K562 (cell line): ENCODE measurements around the gene THAP12. TPM values are rescaled to one million over a fixed set of nuclear protein-coding genes. Genes with fewer than 3 reads are reported as not detected.

Experiments used
- ETV1 ChIP-seq: fragments of 450-650 bp; conservative IDR thresholded peaks from 2 replicates; pipeline ENCODE4 v1.6.1; 2016; ENCODE audit warnings: missing genetic modification characterization, control low read depth, low read depth, missing compliant biosample characterization
- HNRNPLL ChIP-seq: fragments of 200-400 bp; formaldehyde crosslinking; IDR thresholded peaks from 2 replicates; pipeline ENCODE4 v1.6.1; 2017; ENCODE audit warnings: low read length, low read depth, mild to moderate bottlenecking; ENCODE audit not compliant: poor library complexity, severe bottlenecking
- polyA plus RNA-seq, 8 experiments: library from polyadenylated mRNA; depleted of rRNA in 4 of 8; stranded (reverse) in 5 of 8; unstranded in 3 of 8; fragments of >200 nt; fragmentation: Nextera tagmentation in 2 of 8; fragmentation: Illumina TruSeq in 1 of 8; extraction: Ambion mirVana in 2 of 8; extraction: Trizol in 1 of 8; gene quantifications; 2 replicates each; pipeline versions ENCODE4 v1.2.1 to v1.2.3, GENCODE V29; 2011 to 2014; ENCODE audit warnings: inconsistent platforms in 1 of 8, missing spikeins in 1 of 8
- total RNA-seq, 7 experiments: library from RNA; depleted of rRNA in 6 of 7; stranded (reverse); fragments of >200 nt in 6 of 7; fragmentation: Illumina TruSeq in 2 of 7; extraction: Trizol in 2 of 7; gene quantifications; 2 replicates each; pipeline versions ENCODE4 v1.2.1 to v1.2.3, GENCODE V29; 2011 to 2021; ENCODE audit warnings: low replicate concordance in 1 of 7
- TF ChIP-seq, protein P1 (sequence below), 2 experiments: fragments of 450-650 bp in 1 of 2; sonication (generic) in 1 of 2; formaldehyde crosslinking in 1 of 2; IDR thresholded peaks; 2 replicates each; pipeline versions ENCODE4 v1.7.1 to v1.9.0; 2016 to 2022; ENCODE audit warnings: inconsistent platforms in 1 of 2, mild to moderate bottlenecking in 1 of 2, missing genetic modification reagents in 1 of 2
- TF ChIP-seq, protein P2 (sequence below): fragments of 450-650 bp; IDR thresholded peaks from 2 replicates; pipeline ENCODE4 v1.6.1; 2018; ENCODE audit warnings: mild to moderate bottlenecking, low read depth; ENCODE audit not compliant: partially characterized antibody
- TF ChIP-seq, protein P3 (sequence below): fragments of 450-650 bp; IDR thresholded peaks from 2 replicates; pipeline ENCODE4 v1.6.1; 2016; ENCODE audit warnings: borderline replicate concordance

THAP12 gene
- total and polyA plus RNA-seq, 9 of the 15 experiments (the other 6 are each of a cell fraction or from before 2014, with no cell fraction given), result 28.1 to 103 (median 57.8) TPM

- TF ChIP-seq, protein P1, sequence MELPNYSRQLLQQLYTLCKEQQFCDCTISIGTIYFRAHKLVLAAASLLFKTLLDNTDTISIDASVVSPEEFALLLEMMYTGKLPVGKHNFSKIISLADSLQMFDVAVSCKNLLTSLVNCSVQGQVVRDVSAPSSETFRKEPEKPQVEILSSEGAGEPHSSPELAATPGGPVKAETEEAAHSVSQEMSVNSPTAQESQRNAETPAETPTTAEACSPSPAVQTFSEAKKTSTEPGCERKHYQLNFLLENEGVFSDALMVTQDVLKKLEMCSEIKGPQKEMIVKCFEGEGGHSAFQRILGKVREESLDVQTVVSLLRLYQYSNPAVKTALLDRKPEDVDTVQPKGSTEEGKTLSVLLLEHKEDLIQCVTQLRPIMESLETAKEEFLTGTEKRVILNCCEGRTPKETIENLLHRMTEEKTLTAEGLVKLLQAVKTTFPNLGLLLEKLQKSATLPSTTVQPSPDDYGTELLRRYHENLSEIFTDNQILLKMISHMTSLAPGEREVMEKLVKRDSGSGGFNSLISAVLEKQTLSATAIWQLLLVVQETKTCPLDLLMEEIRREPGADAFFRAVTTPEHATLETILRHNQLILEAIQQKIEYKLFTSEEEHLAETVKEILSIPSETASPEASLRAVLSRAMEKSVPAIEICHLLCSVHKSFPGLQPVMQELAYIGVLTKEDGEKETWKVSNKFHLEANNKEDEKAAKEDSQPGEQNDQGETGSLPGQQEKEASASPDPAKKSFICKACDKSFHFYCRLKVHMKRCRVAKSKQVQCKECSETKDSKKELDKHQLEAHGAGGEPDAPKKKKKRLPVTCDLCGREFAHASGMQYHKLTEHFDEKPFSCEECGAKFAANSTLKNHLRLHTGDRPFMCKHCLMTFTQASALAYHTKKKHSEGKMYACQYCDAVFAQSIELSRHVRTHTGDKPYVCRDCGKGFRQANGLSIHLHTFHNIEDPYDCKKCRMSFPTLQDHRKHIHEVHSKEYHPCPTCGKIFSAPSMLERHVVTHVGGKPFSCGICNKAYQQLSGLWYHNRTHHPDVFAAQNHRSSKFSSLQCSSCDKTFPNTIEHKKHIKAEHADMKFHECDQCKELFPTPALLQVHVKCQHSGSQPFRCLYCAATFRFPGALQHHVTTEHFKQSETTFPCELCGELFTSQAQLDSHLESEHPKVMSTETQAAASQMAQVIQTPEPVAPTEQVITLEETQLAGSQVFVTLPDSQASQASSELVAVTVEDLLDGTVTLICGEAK (IDR thresholded peaks at IDR 0.05), result peak; percentile 47; the same call in 1 of the 2 replicates
- TF ChIP-seq, protein P1 (CRISPR knock-in tag; IDR thresholded peaks at IDR 0.05), result no peak
- no peak for TF ChIP-seq HNRNPLL
- TF ChIP-seq, protein P2, sequence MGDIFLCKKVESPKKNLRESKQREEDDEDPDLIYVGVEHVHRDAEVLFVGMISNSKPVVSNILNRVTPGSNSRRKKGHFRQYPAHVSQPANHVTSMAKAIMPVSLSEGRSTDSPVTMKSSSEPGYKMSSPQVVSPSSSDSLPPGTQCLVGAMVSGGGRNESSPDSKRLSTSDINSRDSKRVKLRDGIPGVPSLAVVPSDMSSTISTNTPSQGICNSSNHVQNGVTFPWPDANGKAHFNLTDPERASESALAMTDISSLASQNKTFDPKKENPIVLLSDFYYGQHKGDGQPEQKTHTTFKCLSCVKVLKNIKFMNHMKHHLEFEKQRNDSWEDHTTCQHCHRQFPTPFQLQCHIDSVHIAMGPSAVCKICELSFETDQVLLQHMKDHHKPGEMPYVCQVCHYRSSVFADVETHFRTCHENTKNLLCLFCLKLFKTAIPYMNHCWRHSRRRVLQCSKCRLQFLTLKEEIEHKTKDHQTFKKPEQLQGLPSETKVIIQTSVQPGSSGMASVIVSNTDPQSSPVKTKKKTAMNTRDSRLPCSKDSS, result no peak
- TF ChIP-seq, protein P3, sequence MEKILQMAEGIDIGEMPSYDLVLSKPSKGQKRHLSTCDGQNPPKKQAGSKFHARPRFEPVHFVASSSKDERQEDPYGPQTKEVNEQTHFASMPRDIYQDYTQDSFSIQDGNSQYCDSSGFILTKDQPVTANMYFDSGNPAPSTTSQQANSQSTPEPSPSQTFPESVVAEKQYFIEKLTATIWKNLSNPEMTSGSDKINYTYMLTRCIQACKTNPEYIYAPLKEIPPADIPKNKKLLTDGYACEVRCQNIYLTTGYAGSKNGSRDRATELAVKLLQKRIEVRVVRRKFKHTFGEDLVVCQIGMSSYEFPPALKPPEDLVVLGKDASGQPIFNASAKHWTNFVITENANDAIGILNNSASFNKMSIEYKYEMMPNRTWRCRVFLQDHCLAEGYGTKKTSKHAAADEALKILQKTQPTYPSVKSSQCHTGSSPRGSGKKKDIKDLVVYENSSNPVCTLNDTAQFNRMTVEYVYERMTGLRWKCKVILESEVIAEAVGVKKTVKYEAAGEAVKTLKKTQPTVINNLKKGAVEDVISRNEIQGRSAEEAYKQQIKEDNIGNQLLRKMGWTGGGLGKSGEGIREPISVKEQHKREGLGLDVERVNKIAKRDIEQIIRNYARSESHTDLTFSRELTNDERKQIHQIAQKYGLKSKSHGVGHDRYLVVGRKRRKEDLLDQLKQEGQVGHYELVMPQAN, result no peak
- TF ChIP-seq ETV1 (tag), result no peak
Observed at GRCh38 chr11:76379807-76380158, 1.1 kb downstream of the THAP12 start (continued).
